Activated T-cell treated with anti-CD3 and anti-CD28 coated beads for 48 hours (primary cell): ENCODE measurements around the gene ACTRT2.

ENCODE experiments used
- DNase-seq: peaks from one replicate; pipeline ENCODE4 v3.0.0-alpha.2; 2020; ENCODE audit warnings: low read depth

ACTRT2 gene

DNA sequence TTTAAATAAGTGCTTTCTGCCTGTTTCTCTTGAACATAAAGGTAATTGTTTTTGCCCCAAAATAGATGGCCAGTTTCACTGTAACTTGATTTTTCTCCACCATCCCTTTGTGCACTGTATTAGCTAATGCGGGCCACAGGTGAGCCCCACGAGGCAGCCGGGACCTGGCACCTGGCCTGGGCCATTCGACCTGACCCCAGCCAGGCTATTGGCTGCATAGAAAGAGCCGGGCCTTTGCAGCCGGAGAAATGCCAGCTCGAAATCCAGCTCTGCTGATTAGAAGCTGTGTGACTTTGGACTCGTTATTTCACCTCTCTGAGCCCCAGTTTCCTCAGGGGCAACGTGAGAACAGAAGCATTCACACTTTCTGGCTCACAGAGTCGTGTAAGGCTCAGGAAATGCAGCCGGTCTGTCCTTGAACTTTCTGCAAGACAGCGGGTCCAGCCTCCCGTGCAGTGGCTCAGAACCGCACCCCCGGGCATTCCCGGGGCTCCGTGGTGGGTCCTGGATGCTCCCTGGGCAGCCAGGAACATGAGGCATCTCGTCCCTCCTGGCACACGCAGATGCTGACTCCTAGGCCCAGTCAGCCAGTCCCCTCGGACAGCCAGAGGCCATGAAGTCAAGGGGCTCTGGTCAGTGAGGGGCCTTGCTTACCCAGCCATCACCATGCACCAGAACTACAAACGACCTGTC is 37.4 kb upstream of the ACTRT2 start:
- no peak for DNase-seq

DNA sequence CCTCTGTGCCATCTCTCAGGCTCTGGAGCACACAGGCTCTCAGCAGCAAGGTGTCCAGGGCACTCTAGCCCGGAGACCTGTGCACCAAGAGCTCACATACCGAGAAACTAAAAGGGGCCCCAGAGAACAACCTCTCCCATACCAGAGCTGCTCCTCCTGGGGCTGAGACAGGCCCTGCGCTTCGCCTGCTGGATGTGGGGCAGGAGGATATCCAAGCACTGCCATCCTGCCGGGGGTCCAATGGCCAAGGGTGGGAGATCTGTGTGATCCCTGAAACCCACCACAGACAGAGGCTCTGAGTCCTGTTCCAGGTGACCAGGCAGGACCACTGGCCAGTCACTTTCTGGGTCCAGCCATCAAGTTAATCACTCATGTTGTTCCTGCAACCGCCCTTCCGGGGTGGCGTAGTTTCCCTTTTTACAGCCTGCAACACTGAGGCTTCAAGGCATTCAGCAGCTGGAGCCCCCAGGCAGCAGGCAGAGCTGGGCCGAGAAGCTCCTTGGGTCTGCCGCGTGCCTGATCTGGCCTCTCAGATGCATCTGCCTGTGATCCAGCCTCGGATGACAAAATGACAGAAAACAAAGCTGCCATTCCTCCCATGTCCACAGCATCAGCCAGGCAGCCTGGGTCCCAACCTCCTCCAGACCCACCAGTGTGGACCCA is 36.7 kb upstream of the ACTRT2 start:
- no peak for DNase-seq

DNA sequence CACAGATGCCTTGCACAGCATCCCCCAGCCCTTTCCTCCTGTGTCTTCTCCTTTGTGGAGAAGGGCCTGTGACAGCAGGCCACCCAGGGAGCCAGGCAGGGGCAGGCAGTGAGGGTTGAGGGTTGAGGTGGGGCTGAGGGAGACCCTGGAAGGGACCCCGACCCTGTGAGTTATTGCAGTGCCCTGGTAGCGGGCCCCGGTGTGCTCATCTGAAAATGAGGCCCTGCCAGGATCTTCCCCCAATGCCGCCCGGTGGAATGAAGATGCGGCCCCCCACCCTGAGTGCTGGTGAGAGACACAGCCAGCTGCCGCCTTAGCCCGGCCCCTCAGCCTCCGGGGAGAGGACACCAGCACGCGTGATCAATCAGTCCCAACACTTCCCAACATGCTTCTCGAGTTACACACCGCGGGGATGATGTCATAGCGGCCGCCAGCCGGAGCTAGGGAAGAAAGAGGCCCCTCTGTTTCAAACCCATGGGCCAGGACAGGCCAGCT is 36.2 kb upstream of the ACTRT2 start:
- no peak for DNase-seq

DNA sequence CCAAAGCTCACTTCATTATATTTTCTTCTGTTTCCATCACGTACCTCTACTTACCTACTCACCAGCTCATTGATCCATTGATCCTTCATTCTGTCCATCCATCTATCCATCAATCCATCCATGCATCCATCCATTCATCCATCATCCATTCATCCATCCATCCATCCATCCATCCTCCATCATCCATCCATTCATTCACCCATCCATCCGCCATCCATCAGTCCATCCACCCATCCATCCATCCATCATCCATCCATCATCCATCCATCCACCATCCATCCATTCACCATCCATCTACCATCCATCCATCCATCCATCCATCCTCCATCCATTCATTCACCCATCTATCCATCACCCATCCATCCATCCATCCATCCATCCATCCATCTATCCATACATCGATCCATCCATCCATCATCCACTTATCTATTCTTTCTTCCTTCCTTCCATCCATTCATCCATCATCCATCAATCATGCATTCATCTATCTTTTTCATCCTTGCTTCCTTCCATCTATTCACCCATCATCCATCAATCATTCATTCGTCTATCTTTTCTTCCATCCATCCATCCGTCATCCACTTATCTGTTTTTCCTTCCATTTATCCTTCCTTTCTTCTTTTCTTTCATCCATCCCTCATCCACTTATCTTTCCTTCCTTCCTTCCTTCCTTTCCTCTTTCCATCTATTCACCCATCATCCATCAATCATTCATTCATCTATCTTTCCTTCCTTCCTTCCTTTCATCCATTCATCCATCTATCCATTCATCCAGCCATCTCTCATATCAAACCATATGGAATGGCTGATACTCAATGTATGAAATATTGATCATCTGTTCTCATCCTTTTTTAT is 35.3 kb upstream of the ACTRT2 start:
- no peak for DNase-seq

DNA sequence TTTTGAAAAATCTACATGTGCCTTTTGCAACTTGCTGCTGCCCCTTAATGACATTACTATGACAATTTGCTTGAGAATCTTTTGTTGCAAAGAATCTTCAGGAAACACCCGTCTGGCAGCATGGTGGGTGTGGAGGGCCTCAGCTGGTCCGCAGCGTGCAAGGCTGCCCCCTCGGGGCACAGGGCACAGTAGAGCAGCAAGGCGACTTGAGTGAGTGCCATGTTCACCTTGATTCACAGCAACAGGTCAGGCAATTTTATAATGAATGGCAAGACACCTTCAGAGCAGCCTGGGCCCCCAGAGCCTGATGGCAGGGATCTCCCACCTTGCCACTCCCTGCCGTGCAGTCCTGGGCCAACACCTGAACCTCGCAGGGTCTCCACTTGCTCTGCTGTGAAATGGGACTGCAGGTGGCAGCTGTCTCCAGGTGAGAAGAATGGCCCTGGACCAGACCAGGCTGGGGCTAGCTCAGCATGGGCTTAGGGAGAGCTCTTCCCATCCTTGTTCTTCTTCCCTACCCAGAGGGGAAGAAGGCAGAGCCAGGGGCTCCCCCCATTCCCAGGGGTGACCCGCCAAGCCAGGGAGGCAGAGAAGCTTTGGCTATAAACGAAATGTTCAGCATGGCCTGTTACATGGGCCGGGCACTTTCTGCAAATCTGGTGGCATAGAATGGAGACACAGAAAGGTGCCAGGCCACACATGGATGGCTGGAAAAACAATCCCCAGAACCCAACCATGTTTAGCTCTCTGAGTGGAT is 34.5 kb upstream of the ACTRT2 start:
- DNase-seq: no peak

DNA sequence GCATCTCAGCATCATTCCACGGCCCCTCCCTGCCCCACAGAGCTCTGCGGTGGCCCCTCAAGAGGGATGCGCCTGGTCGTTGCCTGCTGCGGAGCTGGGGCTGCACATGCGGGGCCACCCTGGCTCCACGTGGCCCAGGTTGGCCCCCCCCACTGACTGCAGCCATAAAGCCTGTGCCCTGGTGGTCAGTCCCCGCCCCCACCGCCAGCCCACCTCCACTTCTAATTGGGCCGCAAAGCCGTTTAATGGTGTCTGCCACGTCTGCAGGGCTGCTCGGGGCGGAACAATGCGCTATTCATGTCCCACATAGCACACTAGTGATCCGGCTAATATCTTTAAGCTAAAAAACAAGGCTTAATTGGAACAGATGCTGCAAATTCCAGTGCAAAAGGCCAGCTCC is 33.5 kb upstream of the ACTRT2 start:
- no peak for DNase-seq

DNA sequence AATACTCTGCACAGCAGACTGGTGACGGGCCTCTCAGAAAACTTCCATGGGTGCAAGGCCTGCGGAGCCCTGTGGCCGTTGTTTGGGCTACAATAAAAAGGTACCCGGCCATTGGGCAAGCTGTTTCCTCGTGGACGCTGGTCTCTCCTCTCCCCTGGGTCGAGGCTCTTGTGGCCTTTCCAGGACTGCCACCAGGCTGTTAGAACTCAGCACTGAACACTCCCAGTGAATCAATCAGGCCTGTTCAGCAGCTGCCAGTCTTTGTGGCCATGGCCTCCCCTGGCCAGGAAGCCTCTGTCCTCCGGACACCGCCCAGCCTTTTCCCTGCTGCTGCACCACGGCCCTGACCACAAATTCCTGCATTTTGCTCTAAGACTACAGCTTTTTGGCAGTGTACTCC is 33.0 kb upstream of the ACTRT2 start:
- no peak for DNase-seq

DNA sequence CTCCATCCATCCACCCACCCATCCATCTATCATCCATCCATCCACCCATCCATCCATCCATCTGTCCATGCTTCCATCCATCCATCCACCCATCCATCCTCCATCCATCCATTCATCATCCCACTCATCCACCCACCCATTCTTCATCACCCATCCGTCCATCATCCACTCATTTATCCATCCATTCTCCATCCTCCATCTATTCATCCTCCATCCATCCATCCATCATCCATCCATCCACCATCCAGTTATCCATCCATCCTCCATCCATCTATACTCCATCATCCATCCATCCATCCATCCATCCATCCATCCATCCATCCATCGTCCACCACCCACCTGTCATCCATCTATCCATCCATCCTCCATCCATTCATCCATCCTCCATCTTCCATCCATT is 32.1 kb upstream of the ACTRT2 start:
- DNase-seq: no peak

DNA sequence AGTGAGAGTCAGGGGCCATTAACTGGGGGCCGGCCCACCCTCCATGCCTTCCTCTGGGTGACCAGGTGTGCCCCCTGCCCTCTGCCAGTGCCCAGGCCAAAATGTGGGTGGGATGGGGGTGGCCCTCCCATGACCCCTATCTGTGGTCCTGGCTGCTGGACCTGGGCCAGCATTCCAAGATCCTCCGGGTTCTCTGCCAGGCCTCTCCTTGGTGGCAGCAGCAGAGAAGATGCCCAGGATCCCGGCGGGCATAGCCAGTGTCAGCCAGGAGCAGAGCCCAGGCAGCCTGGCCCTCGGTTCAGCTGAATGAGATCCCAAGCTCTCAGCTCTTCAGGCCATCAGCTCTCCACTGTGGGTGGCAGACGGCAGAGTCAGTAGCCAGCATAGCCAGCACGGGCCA is 31.3 kb upstream of the ACTRT2 start:
- DNase-seq: no peak

DNA sequence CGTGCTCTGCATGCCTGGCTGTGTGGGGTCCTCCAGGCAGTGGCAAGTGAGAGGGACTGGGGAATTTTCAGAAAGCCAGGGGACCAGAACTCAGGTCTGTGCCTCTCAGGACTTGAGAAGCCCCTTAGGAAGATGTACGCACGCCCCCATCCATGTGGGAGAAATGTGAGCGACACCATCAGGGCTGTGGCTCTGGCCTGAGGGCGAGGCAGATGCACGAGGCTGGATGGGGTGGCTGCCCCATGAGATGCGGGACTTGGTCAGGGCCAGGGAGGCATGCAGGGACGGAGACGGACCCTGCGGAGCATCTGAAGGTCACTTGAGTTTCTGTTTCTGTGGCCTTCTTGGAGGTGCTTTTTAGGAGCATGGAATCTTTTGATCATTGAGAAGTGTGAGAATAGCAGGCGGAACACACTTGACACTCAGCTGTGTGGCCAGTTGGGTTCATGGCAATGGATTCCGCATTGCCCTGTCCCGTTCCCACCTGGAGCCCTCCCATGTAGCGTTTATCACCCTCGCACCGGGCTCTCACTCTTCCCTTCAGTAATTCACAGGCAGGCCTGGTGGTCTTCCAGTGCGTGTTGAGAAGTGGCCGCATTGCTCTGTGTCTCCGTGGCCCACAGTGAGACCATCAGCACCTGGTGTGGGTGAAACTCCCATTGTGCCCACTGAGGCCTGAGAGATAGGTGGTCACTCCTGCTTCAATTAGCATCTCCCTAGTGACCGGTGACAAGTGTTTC is 30.7 kb upstream of the ACTRT2 start:
- DNase-seq: no peak

DNA sequence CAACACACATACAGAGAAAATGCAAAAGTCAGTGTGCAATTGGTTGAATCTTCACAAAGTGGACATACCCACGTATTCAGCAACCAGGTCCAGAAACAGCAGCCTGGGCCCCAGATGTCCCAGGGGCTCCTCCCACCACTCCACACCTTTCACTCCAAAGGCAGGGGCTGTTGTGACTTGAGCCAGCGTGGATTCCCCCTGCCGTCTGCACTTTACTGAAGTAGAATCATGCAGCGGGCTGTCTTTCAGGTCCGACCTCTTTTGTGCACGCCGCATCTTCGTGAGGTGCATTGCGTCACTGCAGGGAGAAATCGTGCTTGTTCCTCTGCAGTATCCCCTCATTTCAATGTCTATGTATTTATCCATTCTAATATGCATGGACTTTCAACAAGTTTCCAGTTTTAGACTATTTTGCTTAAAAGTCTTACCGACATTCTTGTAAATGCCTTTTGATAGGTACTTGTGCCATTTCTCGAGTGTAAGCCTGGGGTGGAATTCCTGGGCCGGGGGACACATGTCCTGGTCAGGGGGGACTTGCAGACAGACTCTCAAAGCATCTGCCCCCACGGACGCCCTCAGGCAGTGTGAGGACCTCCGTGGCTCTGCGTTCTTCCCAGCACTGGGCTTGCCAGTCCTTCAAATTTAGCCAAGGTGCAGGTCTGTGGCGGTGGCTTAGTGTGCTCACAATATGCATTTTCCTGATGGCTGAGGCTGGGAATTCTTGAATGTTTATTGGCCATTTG is 29.3 kb upstream of the ACTRT2 start:
- no peak for DNase-seq

DNA sequence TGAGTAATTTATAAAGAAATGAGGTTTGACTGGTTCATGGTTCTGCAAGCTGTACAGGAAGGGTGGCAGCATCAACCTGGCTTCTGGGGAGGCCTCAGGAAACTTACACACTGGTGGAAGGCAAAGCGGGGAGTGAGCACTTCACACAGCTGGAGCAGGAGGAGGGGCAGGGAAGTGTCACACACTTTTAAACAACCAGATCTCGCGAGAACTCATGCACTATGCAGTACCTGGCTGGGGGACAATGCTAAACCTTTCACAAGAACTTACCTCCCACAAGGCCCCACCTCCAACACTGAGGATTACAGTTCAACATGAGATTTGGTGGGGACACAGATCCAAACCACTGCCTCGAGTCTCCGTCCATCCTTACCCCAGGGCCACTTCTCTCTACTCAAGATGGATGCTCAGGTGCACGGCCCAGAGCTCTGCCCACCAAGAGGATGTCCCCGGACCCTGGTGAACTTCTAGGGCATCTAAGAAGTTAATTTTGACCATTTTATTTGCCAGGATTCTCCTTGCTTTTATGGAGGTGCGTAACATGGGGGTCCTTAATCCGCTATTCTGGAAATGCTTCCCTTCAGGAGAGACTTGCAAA is 22.7 kb upstream of the ACTRT2 start:
- DNase-seq: no peak

DNA sequence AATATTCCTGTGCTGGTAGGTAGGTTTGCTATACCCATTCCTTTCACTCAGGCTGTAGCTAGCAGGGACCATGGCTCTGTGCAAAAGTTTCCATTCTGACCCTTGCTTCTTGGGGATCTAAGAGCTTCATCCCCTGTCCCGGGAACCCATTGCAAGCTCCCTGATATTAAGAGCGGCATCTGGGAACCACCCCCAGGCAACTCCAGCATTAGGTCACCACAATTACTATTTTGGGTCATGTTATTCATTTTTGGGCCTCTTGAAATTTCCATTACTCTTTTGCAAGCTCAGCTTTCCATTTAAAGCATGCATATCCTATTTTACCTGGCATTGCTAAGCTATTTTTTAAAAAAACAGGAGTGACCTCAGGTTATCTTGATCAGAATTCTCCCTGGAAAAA is 22.1 kb upstream of the ACTRT2 start:
- DNase-seq: no peak

DNA sequence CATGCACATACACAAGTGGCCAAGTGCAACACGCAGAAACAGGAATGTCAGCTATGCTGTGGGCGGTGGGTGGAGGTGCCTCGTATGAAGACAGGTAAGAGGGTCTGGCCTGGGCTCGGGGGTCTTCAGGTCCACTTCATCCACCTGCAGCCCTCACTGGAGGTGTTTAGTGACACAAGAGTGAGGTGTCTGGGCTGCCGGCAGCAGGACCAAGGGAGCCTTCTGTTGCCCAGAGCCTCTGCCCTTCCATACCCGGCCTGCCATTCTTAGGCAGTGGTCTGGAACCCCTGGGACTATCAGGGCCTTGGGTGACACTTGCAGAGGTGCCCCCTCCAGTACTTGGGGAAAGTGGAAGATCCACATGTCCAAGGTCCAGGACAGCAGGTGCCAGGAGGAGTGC is 21.7 kb upstream of the ACTRT2 start:
- no peak for DNase-seq

DNA sequence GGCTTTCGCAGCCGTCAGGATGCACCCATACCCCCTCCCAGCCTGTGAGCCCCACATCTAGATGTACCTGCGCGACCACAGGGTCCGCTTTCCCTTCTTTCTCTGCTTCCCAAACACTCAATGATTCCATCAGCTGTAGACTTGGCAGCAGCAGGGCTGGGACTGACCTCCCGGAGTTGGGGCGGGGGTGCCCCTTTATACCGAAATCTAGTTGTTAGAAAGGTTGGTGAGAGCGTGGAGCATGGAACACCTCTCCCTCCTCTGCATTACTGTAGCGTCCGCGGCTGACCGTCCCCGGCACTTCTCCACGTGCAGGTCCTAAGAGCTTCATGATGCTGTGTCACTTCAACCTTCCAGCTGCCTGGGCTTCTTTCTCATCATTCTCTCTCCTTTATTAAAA is 21.1 kb upstream of the ACTRT2 start:
- no peak for DNase-seq

DNA sequence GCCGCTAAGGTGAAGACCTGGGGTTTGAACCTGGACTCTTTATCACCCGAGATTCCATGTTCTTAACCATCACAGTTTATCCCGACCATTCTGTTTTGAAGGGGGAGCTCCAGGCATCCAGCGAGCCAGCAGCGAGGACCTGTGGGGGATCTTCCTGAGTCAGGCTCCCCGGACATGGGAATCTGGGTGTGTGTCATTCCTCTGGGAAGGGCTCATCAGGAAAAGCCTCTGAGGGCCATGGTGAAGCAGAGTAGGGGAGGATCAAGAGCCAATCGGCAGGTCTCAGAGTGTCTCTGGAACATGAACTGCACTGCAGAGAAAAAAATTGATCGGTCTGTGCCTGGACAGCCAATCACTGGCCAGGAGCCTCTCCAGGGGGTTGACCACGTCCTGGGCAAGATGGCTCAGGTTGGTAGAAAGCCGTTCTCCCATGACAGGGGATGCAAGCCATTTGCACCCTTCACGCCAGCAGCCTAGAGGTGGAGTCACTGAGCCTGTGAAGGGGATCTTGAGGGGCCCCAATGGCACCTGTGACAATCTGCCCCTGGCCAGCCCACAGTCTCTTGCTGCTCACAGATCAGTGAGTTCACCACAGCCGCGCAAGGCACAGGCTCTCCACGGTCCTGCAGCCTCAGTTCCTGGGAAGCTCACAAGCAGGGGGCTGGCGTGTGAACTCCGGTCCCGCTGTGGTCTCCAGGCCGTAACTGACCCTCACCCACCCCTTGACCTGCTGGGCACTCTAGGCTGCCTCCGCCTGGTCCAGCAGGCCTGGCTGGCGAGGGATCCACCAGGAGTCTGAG is 20.4 kb upstream of the ACTRT2 start:
- DNase-seq: no peak

DNA sequence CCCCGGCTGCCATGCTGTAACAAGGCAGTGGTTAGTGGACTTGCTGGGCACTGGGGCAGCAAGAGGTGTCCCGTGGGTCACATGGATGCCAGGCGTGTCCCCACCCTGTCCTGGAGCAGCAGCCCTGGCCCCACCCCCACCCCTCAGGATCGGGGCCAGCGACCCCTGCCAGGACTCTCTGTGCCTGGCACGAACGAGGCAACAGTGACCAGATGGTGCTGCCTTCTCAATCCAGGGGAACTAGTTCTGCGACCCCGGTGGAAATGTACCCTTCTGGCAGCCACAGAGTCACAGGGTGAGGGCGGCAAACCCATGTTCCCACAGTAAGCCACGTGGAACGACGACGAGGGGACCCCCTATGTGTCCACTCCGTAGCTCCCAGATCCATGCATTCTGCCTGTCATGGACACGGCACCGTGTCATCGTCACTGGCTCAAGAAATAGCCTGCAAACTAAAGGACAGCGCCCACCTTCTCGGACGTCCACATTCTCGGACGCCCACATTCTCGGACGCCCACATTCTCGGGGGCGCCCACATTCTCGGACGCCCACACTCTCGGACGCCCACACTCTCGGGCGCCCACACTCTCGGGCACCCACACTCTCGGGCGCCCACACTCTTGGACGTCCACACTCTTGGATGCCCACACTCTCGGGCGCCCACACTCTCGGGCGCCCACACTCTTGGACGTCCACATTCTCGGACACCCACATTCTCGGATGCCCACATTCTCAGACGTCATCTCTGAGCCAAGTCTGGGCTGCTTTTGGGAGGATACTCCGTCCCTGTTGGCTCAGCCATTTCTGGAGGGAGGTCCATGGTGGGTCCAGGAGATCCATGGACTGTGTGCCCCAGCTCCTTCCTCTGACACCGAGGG is 19.6 kb upstream of the ACTRT2 start:
- no peak for DNase-seq

DNA sequence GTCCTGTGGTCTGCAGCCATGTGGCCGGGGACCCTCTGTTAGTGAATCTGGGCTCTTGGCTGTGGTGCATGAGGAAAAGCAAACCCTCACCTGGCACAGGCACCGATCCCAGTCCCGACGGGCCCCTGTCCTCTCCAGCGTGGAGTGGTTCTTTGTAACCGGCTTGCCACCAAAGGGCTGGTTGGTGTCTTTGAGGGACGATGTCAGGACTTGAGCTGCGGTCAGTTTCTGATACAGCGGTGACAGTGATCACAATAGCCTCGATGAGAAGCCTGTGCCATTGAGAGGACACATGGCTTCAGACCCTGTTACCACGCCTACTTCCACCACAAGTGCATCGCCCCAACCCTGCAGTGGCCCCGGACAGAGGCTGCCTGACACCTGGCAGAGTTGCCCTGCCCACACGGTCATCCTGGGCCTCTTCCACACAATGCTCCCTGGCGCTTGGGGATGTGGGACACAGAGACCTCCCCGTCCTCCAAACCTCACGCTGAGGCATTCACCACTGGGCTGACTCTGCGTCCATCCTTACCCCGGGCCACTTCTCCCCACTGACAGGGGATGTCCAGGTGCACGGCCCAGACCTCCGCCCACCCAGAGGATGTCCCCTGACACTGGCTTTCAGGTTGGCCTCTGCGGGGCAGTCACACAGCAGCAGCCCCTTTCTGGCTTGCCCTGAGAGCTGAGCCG is 18.8 kb upstream of the ACTRT2 start:
- DNase-seq: no peak
